GM23338 (cell line): ENCODE results near the gene KCNAB1.

Experiments
- EZH2 ChIP-seq: fragments of 200-600 bp; sonication (generic); IDR thresholded peaks from one replicate; pipeline ENCODE4 v1.8.0; 2017; ENCODE audit warnings: antibody characterized with exemption, mild to moderate bottlenecking, low read depth; ENCODE audit not compliant: unreplicated experiment
- EZH2phosphoT487 ChIP-seq: fragments of 200-600 bp; sonication (generic); IDR thresholded peaks from one replicate; pipeline ENCODE4 v1.8.1; 2018; ENCODE audit warnings: antibody characterized with exemption; ENCODE audit not compliant: unreplicated experiment
- JUNB ChIP-seq: IDR thresholded peaks from one replicate; pipeline ENCODE4 v1.6.1; 2016; ENCODE audit warnings: antibody characterized with exemption; ENCODE audit not compliant: unreplicated experiment
- NANOG ChIP-seq: IDR thresholded peaks from 2 replicates; pipeline ENCODE4 v1.6.1; 2016; ENCODE audit warnings: antibody characterized with exemption, borderline replicate concordance
- POLR2AphosphoS5 ChIP-seq: IDR thresholded peaks from 2 replicates; pipeline ENCODE4 v1.6.1; 2016; ENCODE audit warnings: antibody characterized with exemption, low read depth
- ZNF331 ChIP-seq: fragments of 250-450 bp; sonication (Bioruptor Pico); IDR thresholded peaks from 2 replicates; pipeline ENCODE4 v1.5.0; 2020; ENCODE audit warnings: low read depth, mild to moderate bottlenecking, moderate library complexity
- TF ChIP-seq, protein P1 (sequence below), 2 experiments: fragments of 200-600 bp in 1 of 2; sonication (generic) in 1 of 2; conservative IDR thresholded peaks; 2 replicates each; pipeline versions ENCODE4 v1.5.1 to v1.6.1; 2016 to 2017; ENCODE audit warnings: antibody characterized with exemption in 2 of 2, low read depth in 2 of 2, mild to moderate bottlenecking in 2 of 2, moderate library complexity in 1 of 2
- TF ChIP-seq, protein P2 (sequence below): IDR thresholded peaks from one replicate; pipeline ENCODE4 v1.6.1; 2018; ENCODE audit warnings: antibody characterized with exemption; ENCODE audit not compliant: unreplicated experiment
- TF ChIP-seq, protein P3 (sequence below): IDR thresholded peaks from 2 replicates; pipeline ENCODE4 v1.6.1; 2016; ENCODE audit warnings: antibody characterized with exemption

DNA sequence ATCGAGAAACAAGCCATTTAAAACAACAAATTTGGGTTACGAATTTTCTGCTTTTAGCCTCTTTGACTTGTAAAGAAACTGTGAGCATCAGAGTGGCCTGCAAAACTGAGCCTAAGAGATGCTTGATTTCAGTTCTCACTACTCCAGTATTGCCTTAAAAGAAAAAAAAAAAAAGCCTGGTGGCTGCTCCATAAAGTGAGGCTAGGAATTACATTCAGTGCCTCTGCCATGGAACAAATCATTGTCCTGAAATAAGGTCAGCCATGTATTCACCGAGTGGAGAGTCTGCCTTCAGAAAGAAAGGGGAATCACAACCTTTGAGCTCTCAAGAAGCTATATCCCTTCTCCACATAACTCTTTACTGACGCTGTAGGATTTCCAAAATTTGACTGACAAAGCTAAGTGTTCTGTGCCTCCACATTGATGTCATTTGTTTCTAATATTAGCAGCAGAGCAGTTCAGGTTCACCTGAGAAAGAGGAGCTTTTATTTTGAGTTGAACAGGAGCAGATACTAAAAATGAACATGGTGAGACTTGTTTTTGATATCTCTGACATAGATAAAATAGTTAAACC lies 297.3 kb downstream of the KCNAB1 start:
- TF ChIP-seq, protein P1, sequence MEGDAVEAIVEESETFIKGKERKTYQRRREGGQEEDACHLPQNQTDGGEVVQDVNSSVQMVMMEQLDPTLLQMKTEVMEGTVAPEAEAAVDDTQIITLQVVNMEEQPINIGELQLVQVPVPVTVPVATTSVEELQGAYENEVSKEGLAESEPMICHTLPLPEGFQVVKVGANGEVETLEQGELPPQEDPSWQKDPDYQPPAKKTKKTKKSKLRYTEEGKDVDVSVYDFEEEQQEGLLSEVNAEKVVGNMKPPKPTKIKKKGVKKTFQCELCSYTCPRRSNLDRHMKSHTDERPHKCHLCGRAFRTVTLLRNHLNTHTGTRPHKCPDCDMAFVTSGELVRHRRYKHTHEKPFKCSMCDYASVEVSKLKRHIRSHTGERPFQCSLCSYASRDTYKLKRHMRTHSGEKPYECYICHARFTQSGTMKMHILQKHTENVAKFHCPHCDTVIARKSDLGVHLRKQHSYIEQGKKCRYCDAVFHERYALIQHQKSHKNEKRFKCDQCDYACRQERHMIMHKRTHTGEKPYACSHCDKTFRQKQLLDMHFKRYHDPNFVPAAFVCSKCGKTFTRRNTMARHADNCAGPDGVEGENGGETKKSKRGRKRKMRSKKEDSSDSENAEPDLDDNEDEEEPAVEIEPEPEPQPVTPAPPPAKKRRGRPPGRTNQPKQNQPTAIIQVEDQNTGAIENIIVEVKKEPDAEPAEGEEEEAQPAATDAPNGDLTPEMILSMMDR (conservative IDR thresholded peaks at IDR 0.05; ENCODE audit: low read depth in 2 of 2) = no peak
- TF ChIP-seq, protein P2, sequence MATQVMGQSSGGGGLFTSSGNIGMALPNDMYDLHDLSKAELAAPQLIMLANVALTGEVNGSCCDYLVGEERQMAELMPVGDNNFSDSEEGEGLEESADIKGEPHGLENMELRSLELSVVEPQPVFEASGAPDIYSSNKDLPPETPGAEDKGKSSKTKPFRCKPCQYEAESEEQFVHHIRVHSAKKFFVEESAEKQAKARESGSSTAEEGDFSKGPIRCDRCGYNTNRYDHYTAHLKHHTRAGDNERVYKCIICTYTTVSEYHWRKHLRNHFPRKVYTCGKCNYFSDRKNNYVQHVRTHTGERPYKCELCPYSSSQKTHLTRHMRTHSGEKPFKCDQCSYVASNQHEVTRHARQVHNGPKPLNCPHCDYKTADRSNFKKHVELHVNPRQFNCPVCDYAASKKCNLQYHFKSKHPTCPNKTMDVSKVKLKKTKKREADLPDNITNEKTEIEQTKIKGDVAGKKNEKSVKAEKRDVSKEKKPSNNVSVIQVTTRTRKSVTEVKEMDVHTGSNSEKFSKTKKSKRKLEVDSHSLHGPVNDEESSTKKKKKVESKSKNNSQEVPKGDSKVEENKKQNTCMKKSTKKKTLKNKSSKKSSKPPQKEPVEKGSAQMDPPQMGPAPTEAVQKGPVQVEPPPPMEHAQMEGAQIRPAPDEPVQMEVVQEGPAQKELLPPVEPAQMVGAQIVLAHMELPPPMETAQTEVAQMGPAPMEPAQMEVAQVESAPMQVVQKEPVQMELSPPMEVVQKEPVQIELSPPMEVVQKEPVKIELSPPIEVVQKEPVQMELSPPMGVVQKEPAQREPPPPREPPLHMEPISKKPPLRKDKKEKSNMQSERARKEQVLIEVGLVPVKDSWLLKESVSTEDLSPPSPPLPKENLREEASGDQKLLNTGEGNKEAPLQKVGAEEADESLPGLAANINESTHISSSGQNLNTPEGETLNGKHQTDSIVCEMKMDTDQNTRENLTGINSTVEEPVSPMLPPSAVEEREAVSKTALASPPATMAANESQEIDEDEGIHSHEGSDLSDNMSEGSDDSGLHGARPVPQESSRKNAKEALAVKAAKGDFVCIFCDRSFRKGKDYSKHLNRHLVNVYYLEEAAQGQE = no peak
- TF ChIP-seq EZH2 (no peak), EZH2phosphoT487 (no peak), POLR2AphosphoS5 (no peak), NANOG (no peak), JUNB (no peak), ZNF331 (CRISPR knock-in tag) (no peak)
- TF ChIP-seq, protein P3, sequence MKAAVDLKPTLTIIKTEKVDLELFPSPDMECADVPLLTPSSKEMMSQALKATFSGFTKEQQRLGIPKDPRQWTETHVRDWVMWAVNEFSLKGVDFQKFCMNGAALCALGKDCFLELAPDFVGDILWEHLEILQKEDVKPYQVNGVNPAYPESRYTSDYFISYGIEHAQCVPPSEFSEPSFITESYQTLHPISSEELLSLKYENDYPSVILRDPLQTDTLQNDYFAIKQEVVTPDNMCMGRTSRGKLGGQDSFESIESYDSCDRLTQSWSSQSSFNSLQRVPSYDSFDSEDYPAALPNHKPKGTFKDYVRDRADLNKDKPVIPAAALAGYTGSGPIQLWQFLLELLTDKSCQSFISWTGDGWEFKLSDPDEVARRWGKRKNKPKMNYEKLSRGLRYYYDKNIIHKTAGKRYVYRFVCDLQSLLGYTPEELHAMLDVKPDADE = no peak
